Epithelial cell of esophagus (primary cell): ENCODE measurements around the gene DLX3.
A peak's percentile ranks its signal among the peaks of the same experiment; 100 is the strongest.

Source experiments
- DNase-seq: peaks from one replicate; pipeline ENCODE4 v3.0.0; 2010; ENCODE audit warnings: low read depth
- H3K4me3 ChIP-seq: 2 replicates; pipeline ENCODE4 v1.5.1; 2011; ENCODE audit warnings: mild to moderate bottlenecking, low read length, control low read depth
- CTCF ChIP-seq: IDR thresholded peaks from 2 replicates; pipeline ENCODE4 v1.5.1; 2011; ENCODE audit warnings: low read depth, mild to moderate bottlenecking, low read length, control low read depth, inconsistent platforms; ENCODE audit not compliant: insufficient read depth; ENCODE audit errors: missing control alignments

Gene DLX3

GRCh38 chr17:49996495-49997300 is 1.7 kb upstream of the DLX3 start:
- peak; percentile 86 for TF ChIP-seq CTCF
- DNase-seq = no peak
- H3K4me3 ChIP-seq = peak overlapping the region; percentile 43

- H3K4me3 ChIP-seq = no peak overlapping the region
- TF ChIP-seq CTCF = no peak
- DNase-seq = no peak
These were observed 1.1 kb upstream of the DLX3 start for GRCh38 chr17:49996121-49996494.

GRCh38 chr17:49994085-49995054 is 654 bp downstream of the DLX3 start:
- peak overlapping the region; percentile 66 for H3K4me3 ChIP-seq
- DNase-seq = no peak
- TF ChIP-seq CTCF = peak; percentile 21

GRCh38 chr17:49993423-49994060 is 1.5 kb downstream of the DLX3 start:
- peak overlapping the region; percentile 66 for H3K4me3 ChIP-seq
- DNase-seq = peak; percentile 56
- TF ChIP-seq CTCF = no peak

- DNase-seq = no peak
- no peak for TF ChIP-seq CTCF
- peak overlapping the region; percentile 66 for H3K4me3 ChIP-seq
These were observed 2.0 kb downstream of the DLX3 start for GRCh38 chr17:49992933-49993422.

GRCh38 chr17:49992191-49992932 is 2.7 kb downstream of the DLX3 start:
- peak overlapping the region; percentile 66 for H3K4me3 ChIP-seq
- no peak for TF ChIP-seq CTCF
- DNase-seq = no peak
